NT2/D1 (cell line): ENCODE results near the gene AKAP5.

Source experiments
- SUZ12 ChIP-seq: IDR thresholded peaks from 2 replicates; pipeline ENCODE4 v1.6.1; 2011; ENCODE audit not compliant: insufficient read length, insufficient read depth; ENCODE audit errors: extremely low read depth
- YY1 ChIP-seq: IDR thresholded peaks from 2 replicates; pipeline ENCODE4 v1.6.1; 2011; ENCODE audit not compliant: insufficient read length, insufficient read depth
- ZNF274 ChIP-seq: IDR thresholded peaks from 2 replicates; pipeline ENCODE4 v1.6.1; 2011; ENCODE audit warnings: mild to moderate bottlenecking, low read depth, low read length

DNA sequence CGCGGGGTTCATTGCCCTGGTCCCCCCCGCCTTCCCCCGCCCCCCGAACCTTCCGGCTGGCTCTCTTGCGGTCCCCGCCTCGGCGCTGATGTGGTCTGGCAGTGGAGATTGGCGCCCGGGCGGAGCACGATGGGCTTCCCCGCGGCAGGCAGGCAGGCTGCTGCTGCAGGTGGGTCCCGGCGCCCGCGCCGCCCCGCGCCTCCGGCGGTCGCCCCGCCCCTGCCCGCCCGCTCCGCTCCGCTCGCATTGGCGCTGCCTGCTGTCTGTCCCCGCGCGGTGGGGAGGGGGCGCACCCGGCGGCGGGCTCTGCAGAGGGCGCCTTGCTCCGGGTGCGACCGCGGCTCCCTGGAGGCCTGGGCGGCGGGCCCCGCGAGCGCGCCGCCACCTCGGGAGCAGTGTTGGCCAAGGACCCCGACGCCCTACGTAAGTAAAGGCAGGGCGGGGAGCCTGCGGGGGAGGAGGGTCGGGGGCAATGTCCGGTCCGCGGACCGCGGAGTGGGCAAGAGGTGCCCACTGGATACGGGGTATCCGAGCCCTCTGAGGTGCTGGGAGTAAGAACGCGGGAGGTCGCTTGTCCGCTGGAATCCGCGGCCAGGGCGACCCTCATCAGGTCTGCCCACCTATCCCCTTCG, at the start of gene AKAP5:
- TF ChIP-seq ZNF274 (no peak), YY1 (no peak), SUZ12 (no peak)
